ENCODE data around the gene DNMT3B.
A peak's percentile ranks its signal among the peaks of the same experiment; 100 is the strongest.
"Not testable (repeated sequence)": the region's sequence is repeated elsewhere in the genome, so short reads cannot be mapped to it uniquely, and the experiment has no call there.

Gene DNMT3B

GRCh38 chr20:32792731-32793458 is 30.7 kb downstream of the DNMT3B start:
- Histone ChIP-seq H3K4me3 (ENCODE audit: low read length) (no peak overlapping the region), H3K27ac (ENCODE audit: low read depth, low read length) (peak overlapping the region; percentile 53), H3K27me3 (ENCODE audit: insufficient read depth, low read length) (no peaks in the 10 kb centered on the region), H3K36me3 (ENCODE audit: insufficient read depth, low read length) (peaks cover 100% of the 10 kb centered on the region), H3K9me3 (ENCODE audit: insufficient read depth, low read depth, low read length) (no peaks in the 10 kb centered on the region), H3K9ac (ENCODE audit: low read depth, low read length) (0 out of 2 replicates have a peak overlapping the region, but pooled peaks have one; percentile 12), H3K4me1 (ENCODE audit: insufficient read depth, low read length) (peaks cover 8% of the 10 kb centered on the region)
- WGBS = 85% methylated on average over 13 of the region's 13 CpGs

GRCh38 chr20:32796383-32796948 is 34.3 kb downstream of the DNMT3B start:
- Histone ChIP-seq H3K9ac (ENCODE audit: low read depth, low read length) (no peak overlapping the region), H3K9me3 (ENCODE audit: insufficient read depth, low read depth, low read length) (no peaks in the 10 kb centered on the region), H3K27ac (ENCODE audit: low read depth, low read length) (peak overlapping the region; percentile 38; the same call in 1 of the 2 replicates), H3K4me1 (ENCODE audit: insufficient read depth, low read length) (peaks cover 7% of the 10 kb centered on the region), H3K36me3 (ENCODE audit: insufficient read depth, low read length) (peaks cover 100% of the 10 kb centered on the region), H3K4me3 (ENCODE audit: low read length) (no peak overlapping the region), H3K27me3 (ENCODE audit: insufficient read depth, low read length) (no peaks in the 10 kb centered on the region)
- 93% methylated on average over 3 of the region's 3 CpGs for WGBS

- WGBS = 97% methylated on average over 10 of the region's 10 CpGs
These were observed 34.8 kb downstream of the DNMT3B start for GRCh38 chr20:32796981-32797451.

GRCh38 chr20:32797571-32797970 is 35.4 kb downstream of the DNMT3B start:
- peaks cover 100% of the 10 kb centered on the region for H3K36me3 ChIP-seq (ENCODE audit: insufficient read depth, low read length)
- H3K4me3 ChIP-seq (ENCODE audit: low read length); H3K4me1 ChIP-seq (ENCODE audit: insufficient read depth, low read length); H3K27ac ChIP-seq (ENCODE audit: low read depth, low read length); H3K27me3 ChIP-seq (ENCODE audit: insufficient read depth, low read length); H3K9me3 ChIP-seq (ENCODE audit: insufficient read depth, low read depth, low read length); H3K9ac ChIP-seq (ENCODE audit: low read depth, low read length): not testable (repeated sequence)
- 97% methylated on average over 4 of the region's 5 CpGs for WGBS

More at GRCh38 chr20:32796981-32797451, 34.8 kb downstream of the DNMT3B start:
- H3K9me3 ChIP-seq (ENCODE audit: insufficient read depth, low read depth, low read length) = no peaks in the 10 kb centered on the region
- H3K36me3 ChIP-seq (ENCODE audit: insufficient read depth, low read length) = peaks cover 100% of the 10 kb centered on the region
- H3K4me3 ChIP-seq (ENCODE audit: low read length) = no peak overlapping the region
- H3K27me3 ChIP-seq (ENCODE audit: insufficient read depth, low read length) = no peaks in the 10 kb centered on the region
- peak overlapping the region; percentile 38; the same call in 1 of the 2 replicates for H3K27ac ChIP-seq (ENCODE audit: low read depth, low read length)
- no peak overlapping the region for H3K9ac ChIP-seq (ENCODE audit: low read depth, low read length)
- H3K4me1 ChIP-seq (ENCODE audit: insufficient read depth, low read length) = peaks cover 5% of the 10 kb centered on the region

GRCh38 chr20:32798046-32798981 is 36.1 kb downstream of the DNMT3B start:
- peaks cover 100% of the 10 kb centered on the region for H3K36me3 ChIP-seq (ENCODE audit: insufficient read depth, low read length)
- H3K9ac ChIP-seq (ENCODE audit: low read depth, low read length) = no peak overlapping the region
- WGBS = 95% methylated on average over 23 of the region's 23 CpGs
- peaks cover 9% of the 10 kb centered on the region; the same call in 1 of the 2 replicates for H3K4me1 ChIP-seq (ENCODE audit: insufficient read depth, low read length)
- no peak overlapping the region for H3K4me3 ChIP-seq (ENCODE audit: low read length)
- H3K27me3 ChIP-seq (ENCODE audit: insufficient read depth, low read length) = no peaks in the 10 kb centered on the region
- H3K9me3 ChIP-seq (ENCODE audit: insufficient read depth, low read depth, low read length) = no peaks in the 10 kb centered on the region
- H3K27ac ChIP-seq (ENCODE audit: low read depth, low read length) = no peak overlapping the region; the same call in 1 of the 2 replicates

- Histone ChIP-seq H3K4me3 (ENCODE audit: low read length) (no peak overlapping the region), H3K9ac (ENCODE audit: low read depth, low read length) (no peak overlapping the region), H3K27ac (ENCODE audit: low read depth, low read length) (no peak overlapping the region; the same call in 1 of the 2 replicates), H3K9me3 (ENCODE audit: insufficient read depth, low read depth, low read length) (no peaks in the 10 kb centered on the region), H3K4me1 (ENCODE audit: insufficient read depth, low read length) (peaks cover 46% of the 10 kb centered on the region), H3K27me3 (ENCODE audit: insufficient read depth, low read length) (no peaks in the 10 kb centered on the region), H3K36me3 (ENCODE audit: insufficient read depth, low read length) (peaks cover 100% of the 10 kb centered on the region)
- WGBS = over 99% methylated on average over 2 of the region's 2 CpGs
These were observed 40.9 kb downstream of the DNMT3B start for GRCh38 chr20:32803092-32803491.

GRCh38 chr20:32804022-32804715 is 42.0 kb downstream of the DNMT3B start:
- H3K4me1 ChIP-seq (ENCODE audit: insufficient read depth, low read length) = peaks cover 48% of the 10 kb centered on the region
- H3K36me3 ChIP-seq (ENCODE audit: insufficient read depth, low read length) = peaks cover 100% of the 10 kb centered on the region
- WGBS = 94% methylated on average over 8 of the region's 8 CpGs

GRCh38 chr20:32804817-32805216 is 42.6 kb downstream of the DNMT3B start:
- 97% methylated on average over 2 of the region's 3 CpGs for WGBS
- Histone ChIP-seq H3K4me3 (ENCODE audit: low read length) (no peak overlapping the region), H3K27ac (ENCODE audit: low read depth, low read length) (no peak overlapping the region; the same call in 1 of the 2 replicates), H3K9me3 (ENCODE audit: insufficient read depth, low read depth, low read length) (no peaks in the 10 kb centered on the region), H3K36me3 (ENCODE audit: insufficient read depth, low read length) (peaks cover 100% of the 10 kb centered on the region), H3K9ac (ENCODE audit: low read depth, low read length) (no peak overlapping the region), H3K27me3 (ENCODE audit: insufficient read depth, low read length) (no peaks in the 10 kb centered on the region), H3K4me1 (ENCODE audit: insufficient read depth, low read length) (peaks cover 48% of the 10 kb centered on the region)

More at GRCh38 chr20:32804022-32804715, 42.0 kb downstream of the DNMT3B start:
- no peak overlapping the region for H3K4me3 ChIP-seq (ENCODE audit: low read length)
- H3K27ac ChIP-seq (ENCODE audit: low read depth, low read length) = no peak overlapping the region
- no peaks in the 10 kb centered on the region for H3K27me3 ChIP-seq (ENCODE audit: insufficient read depth, low read length)
- no peak overlapping the region for H3K9ac ChIP-seq (ENCODE audit: low read depth, low read length)
- H3K9me3 ChIP-seq (ENCODE audit: insufficient read depth, low read depth, low read length) = no peaks in the 10 kb centered on the region

GRCh38 chr20:32805721-32806120 is 43.5 kb downstream of the DNMT3B start:
- no peaks in the 10 kb centered on the region for H3K9me3 ChIP-seq (ENCODE audit: insufficient read depth, low read depth, low read length)
- H3K27me3 ChIP-seq (ENCODE audit: insufficient read depth, low read length) = no peaks in the 10 kb centered on the region
- peaks cover 100% of the 10 kb centered on the region for H3K36me3 ChIP-seq (ENCODE audit: insufficient read depth, low read length)
- peak overlapping the region; percentile 12; the same call in 1 of the 2 replicates for H3K27ac ChIP-seq (ENCODE audit: low read depth, low read length)
- H3K9ac ChIP-seq (ENCODE audit: low read depth, low read length) = no peak overlapping the region
- 94% methylated on average over 8 of the region's 8 CpGs for WGBS
- H3K4me3 ChIP-seq (ENCODE audit: low read length) = no peak overlapping the region
- H3K4me1 ChIP-seq (ENCODE audit: insufficient read depth, low read length) = peaks cover 48% of the 10 kb centered on the region

- H3K36me3 ChIP-seq (ENCODE audit: insufficient read depth, low read length) = peaks cover 93% of the 10 kb centered on the region
- 96% methylated on average over 5 of the region's 5 CpGs for WGBS
- no peaks in the 10 kb centered on the region for H3K9me3 ChIP-seq (ENCODE audit: insufficient read depth, low read depth, low read length)
- no peak overlapping the region for H3K9ac ChIP-seq (ENCODE audit: low read depth, low read length)
- H3K27ac ChIP-seq (ENCODE audit: low read depth, low read length) = no peak overlapping the region; the same call in 1 of the 2 replicates
- peaks cover 48% of the 10 kb centered on the region for H3K4me1 ChIP-seq (ENCODE audit: insufficient read depth, low read length)
- H3K4me3 ChIP-seq (ENCODE audit: low read length) = no peak overlapping the region
- H3K27me3 ChIP-seq (ENCODE audit: insufficient read depth, low read length) = no peaks in the 10 kb centered on the region
These were observed 44.2 kb downstream of the DNMT3B start for GRCh38 chr20:32806356-32806755.

All from HUES64 (cell line).